ENCODE data around the gene PJVK. TPM values are rescaled to one million over a fixed set of nuclear protein-coding genes. Genes with fewer than 3 reads are reported as not detected.

PJVK gene
- total RNA-seq, 1 experiment from 2014 or later, result 2.6 TPM

DNA sequence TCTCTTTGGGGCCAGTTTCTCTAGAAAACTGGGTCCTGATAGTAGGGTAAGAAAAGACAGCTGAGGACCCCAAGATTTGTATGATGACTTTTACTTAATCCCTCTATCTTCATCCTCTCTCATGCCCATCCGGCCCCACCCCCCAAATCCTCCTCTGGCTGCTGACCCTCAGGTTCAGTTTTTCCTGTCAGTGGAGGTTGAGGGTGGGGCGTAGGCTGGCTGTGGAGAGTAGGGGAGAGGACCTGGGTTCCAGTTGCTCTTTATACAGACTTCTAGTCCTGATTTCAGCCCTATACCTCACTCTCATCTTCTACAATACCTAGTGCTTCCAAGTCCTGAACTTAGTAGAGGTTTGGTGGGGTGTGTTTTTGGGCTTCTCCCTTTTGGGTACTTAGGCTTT, 57.5 kb downstream of the PJVK start:
- no peaks in the 10 kb centered on the region for H4K20me1 ChIP-seq (ENCODE audit: insufficient read depth)
- H3K4me2 ChIP-seq (ENCODE audit: low read length), result no peak overlapping the region
- no peak overlapping the region for H3K27ac ChIP-seq (ENCODE audit: low read depth, low read length)
- DNase-seq (ENCODE audit: low read depth, low spot score) (no peak), ATAC-seq (no peak)
- no peaks in the 10 kb centered on the region for H3K4me1 ChIP-seq (ENCODE audit: control insufficient read depth in 1 of 2, insufficient read depth in 2 of 2, low read length in 2 of 2)
- H3K36me3 ChIP-seq (ENCODE audit: control insufficient read depth in 1 of 2, insufficient read depth in 2 of 2, low read length in 2 of 2), result peaks cover 0 to 5% of the 10 kb centered on the region in 2 experiments; a peak in 1 of 4 replicates
- no peaks in the 10 kb centered on the region for H3K9me3 ChIP-seq (ENCODE audit: control insufficient read depth in 1 of 2, insufficient read depth in 1 of 2, low read depth in 1 of 2, low read length in 2 of 2)
- H3K9ac ChIP-seq (ENCODE audit: low read length), result no peak overlapping the region
- ChIA-PET POLR2A (no interaction called here), RAD21 (ENCODE audit: low non-redundant PET in 1 of 2, low total read pairs in 2 of 2, uncharacterized antibody in 2 of 2, unreplicated experiment in 2 of 2) (no interaction called here), CTCF (no interaction called here)
- H2AFZ ChIP-seq (ENCODE audit: low read depth, low read length, poor library complexity, severe bottlenecking), result no peak overlapping the region
- H3K4me3 ChIP-seq (replicated peaks in 1 of 2; ENCODE audit: low read depth in 1 of 2, low read length in 2 of 2), result no peak overlapping the region
- no peaks in the 10 kb centered on the region for H3K27me3 ChIP-seq (ENCODE audit: insufficient read depth, low read length)
- TF ChIP-seq TCF7L2 (IDR thresholded peaks at IDR 0.05; ENCODE audit: borderline replicate concordance, extremely low read depth, insufficient read depth, insufficient read length) (no peak), SIN3A (IDR thresholded peaks at IDR 0.05; ENCODE audit: low read depth) (no peak)
- no peaks in the 10 kb centered on the region for H3K79me2 ChIP-seq (ENCODE audit: insufficient read depth, low read length)
- no TSS peak for BruUV-seq (replicated peaks)
- no peaks in the 10 kb centered on the region for H3K9me2 ChIP-seq (ENCODE audit: insufficient read depth)
- intact Hi-C loops (cut with micrococcal nuclease), result no loop called here

DNA sequence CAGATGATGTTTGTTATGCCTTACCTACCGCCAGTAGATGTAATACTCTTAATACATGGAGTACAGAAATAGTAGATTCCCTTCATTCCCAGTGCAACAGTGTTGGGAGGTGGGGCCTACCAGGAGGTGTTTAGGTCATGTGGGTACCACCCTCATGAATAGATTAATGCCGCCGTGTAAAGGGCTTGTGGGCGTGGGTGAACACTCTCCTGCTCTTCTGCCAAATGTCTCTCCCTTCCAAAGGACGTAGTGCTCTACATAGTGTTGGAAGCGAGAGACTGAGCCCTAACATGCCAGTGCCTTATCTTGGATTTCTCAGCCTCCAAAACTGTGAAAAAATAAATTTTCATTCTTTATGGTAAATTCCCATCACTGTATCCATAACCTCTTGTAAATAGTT, 59.2 kb downstream of the PJVK start:
- peaks cover 0 to 5% of the 10 kb centered on the region in 2 experiments; a peak in 1 of 4 replicates for H3K4me1 ChIP-seq (ENCODE audit: control insufficient read depth in 1 of 2, insufficient read depth in 2 of 2, low read length in 2 of 2)
- no peaks in the 10 kb centered on the region for H4K20me1 ChIP-seq (ENCODE audit: insufficient read depth)
- intact Hi-C loops (cut with micrococcal nuclease), result no loop called here
- ChIA-PET POLR2A (no interaction called here), RAD21 (ENCODE audit: low non-redundant PET in 1 of 2, low total read pairs in 2 of 2, uncharacterized antibody in 2 of 2, unreplicated experiment in 2 of 2) (no interaction called here), CTCF (no interaction called here)
- H2AFZ ChIP-seq (ENCODE audit: low read depth, low read length, poor library complexity, severe bottlenecking), result no peak overlapping the region
- H3K4me2 ChIP-seq (ENCODE audit: low read length), result no peak overlapping the region
- TF ChIP-seq, protein P1, sequence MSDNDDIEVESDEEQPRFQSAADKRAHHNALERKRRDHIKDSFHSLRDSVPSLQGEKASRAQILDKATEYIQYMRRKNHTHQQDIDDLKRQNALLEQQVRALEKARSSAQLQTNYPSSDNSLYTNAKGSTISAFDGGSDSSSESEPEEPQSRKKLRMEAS (IDR thresholded peaks at IDR 0.05), result no peak
- TF ChIP-seq ZNF274 (IDR thresholded peaks at IDR 0.05; ENCODE audit: low read depth, low read length), result no peak
- TF ChIP-seq, protein P2, sequence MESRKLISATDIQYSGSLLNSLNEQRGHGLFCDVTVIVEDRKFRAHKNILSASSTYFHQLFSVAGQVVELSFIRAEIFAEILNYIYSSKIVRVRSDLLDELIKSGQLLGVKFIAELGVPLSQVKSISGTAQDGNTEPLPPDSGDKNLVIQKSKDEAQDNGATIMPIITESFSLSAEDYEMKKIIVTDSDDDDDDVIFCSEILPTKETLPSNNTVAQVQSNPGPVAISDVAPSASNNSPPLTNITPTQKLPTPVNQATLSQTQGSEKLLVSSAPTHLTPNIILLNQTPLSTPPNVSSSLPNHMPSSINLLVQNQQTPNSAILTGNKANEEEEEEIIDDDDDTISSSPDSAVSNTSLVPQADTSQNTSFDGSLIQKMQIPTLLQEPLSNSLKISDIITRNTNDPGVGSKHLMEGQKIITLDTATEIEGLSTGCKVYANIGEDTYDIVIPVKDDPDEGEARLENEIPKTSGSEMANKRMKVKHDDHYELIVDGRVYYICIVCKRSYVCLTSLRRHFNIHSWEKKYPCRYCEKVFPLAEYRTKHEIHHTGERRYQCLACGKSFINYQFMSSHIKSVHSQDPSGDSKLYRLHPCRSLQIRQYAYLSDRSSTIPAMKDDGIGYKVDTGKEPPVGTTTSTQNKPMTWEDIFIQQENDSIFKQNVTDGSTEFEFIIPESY (IDR thresholded peaks at IDR 0.05; ENCODE audit: extremely low read depth, insufficient replicate concordance, low read length), result no peak
- TF ChIP-seq EZH2 (IDR thresholded peaks at IDR 0.05), result no peak
- TF ChIP-seq, protein P3, sequence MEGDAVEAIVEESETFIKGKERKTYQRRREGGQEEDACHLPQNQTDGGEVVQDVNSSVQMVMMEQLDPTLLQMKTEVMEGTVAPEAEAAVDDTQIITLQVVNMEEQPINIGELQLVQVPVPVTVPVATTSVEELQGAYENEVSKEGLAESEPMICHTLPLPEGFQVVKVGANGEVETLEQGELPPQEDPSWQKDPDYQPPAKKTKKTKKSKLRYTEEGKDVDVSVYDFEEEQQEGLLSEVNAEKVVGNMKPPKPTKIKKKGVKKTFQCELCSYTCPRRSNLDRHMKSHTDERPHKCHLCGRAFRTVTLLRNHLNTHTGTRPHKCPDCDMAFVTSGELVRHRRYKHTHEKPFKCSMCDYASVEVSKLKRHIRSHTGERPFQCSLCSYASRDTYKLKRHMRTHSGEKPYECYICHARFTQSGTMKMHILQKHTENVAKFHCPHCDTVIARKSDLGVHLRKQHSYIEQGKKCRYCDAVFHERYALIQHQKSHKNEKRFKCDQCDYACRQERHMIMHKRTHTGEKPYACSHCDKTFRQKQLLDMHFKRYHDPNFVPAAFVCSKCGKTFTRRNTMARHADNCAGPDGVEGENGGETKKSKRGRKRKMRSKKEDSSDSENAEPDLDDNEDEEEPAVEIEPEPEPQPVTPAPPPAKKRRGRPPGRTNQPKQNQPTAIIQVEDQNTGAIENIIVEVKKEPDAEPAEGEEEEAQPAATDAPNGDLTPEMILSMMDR (IDR thresholded peaks at IDR 0.05 in 2 of 3, conservative IDR thresholded peaks at IDR 0.05 in 1 of 3; ENCODE audit: borderline replicate concordance in 1 of 3, insufficient read depth in 1 of 3, low read depth in 2 of 3, low read length in 2 of 3), result no peak
- TF ChIP-seq RAD21 (IDR thresholded peaks at IDR 0.05; ENCODE audit: low read depth), result no peak
- TF ChIP-seq YY1 (IDR thresholded peaks at IDR 0.05; ENCODE audit: extremely low read depth, insufficient replicate concordance, low read depth, low read length), result no peak
- no peak for TF ChIP-seq FOSL1 (IDR thresholded peaks at IDR 0.05; ENCODE audit: low read depth)
- TF ChIP-seq, protein P4, sequence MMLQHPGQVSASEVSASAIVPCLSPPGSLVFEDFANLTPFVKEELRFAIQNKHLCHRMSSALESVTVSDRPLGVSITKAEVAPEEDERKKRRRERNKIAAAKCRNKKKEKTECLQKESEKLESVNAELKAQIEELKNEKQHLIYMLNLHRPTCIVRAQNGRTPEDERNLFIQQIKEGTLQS (IDR thresholded peaks at IDR 0.05), result no peak
- no peak for TF ChIP-seq JUND (IDR thresholded peaks at IDR 0.05)
- no peak for TF ChIP-seq SP1 (IDR thresholded peaks at IDR 0.05; ENCODE audit: low read depth)
- no TSS peak for BruUV-seq (replicated peaks)
- ATAC-seq (no peak), DNase-seq (ENCODE audit: low read depth, low spot score) (no peak)
- no peaks in the 10 kb centered on the region for H3K27me3 ChIP-seq (ENCODE audit: insufficient read depth, low read length)
- H3K79me2 ChIP-seq (ENCODE audit: insufficient read depth, low read length), result no peaks in the 10 kb centered on the region
- peaks cover 0 to 4% of the 10 kb centered on the region in 2 experiments; a peak in 1 of 4 replicates for H3K36me3 ChIP-seq (ENCODE audit: control insufficient read depth in 1 of 2, insufficient read depth in 2 of 2, low read length in 2 of 2)
- no peaks in the 10 kb centered on the region for H3K9me3 ChIP-seq (ENCODE audit: control insufficient read depth in 1 of 2, insufficient read depth in 1 of 2, low read depth in 1 of 2, low read length in 2 of 2)
- no peak overlapping the region for H3K27ac ChIP-seq (ENCODE audit: low read depth, low read length)
- no peak overlapping the region for H3K9ac ChIP-seq (ENCODE audit: low read length)
- H3K4me3 ChIP-seq (replicated peaks in 1 of 2; ENCODE audit: low read depth in 1 of 2, low read length in 2 of 2), result no peak overlapping the region
- H3K9me2 ChIP-seq (ENCODE audit: insufficient read depth), result no peaks in the 10 kb centered on the region
